HepG2 (cell line): ENCODE results near the gene SIRT1. TPM values are rescaled to one million over a fixed set of nuclear protein-coding genes. Genes with fewer than 3 reads are reported as not detected.

Source experiments
- BORCS8-MEF2B ChIP-seq: sonication (generic); formaldehyde crosslinking; IDR thresholded peaks from 2 replicates; pipeline ENCODE4 v1.8.0; 2022; ENCODE audit warnings: mild to moderate bottlenecking, missing genetic modification reagents
- EEA1 ChIP-seq: sonication (generic); formaldehyde crosslinking; IDR thresholded peaks from 2 replicates; pipeline ENCODE4 v1.5.1; 2020; ENCODE audit warnings: mild to moderate bottlenecking, missing genetic modification reagents, borderline replicate concordance
- GABPB1 ChIP-seq: IDR thresholded peaks from 2 replicates; pipeline ENCODE4 v1.6.1; 2016; ENCODE audit warnings: mild to moderate bottlenecking, missing genetic modification reagents, moderate library complexity, missing compliant biosample characterization
- HDAC2 ChIP-seq: sonication (generic); formaldehyde crosslinking; IDR thresholded peaks from 2 replicates; pipeline ENCODE4 v1.4.0; 2020; ENCODE audit warnings: missing genetic modification reagents
- PRPF4 ChIP-seq: fragments of 200-400 bp; formaldehyde crosslinking; IDR thresholded peaks from 2 replicates; pipeline ENCODE4 v1.6.1; 2016; ENCODE audit warnings: low read length, low read depth; ENCODE audit not compliant: poor library complexity, severe bottlenecking
- RFX3 ChIP-seq: IDR thresholded peaks from 2 replicates; pipeline ENCODE4 v1.6.1; 2016; ENCODE audit warnings: missing biosample characterization, missing genetic modification reagents
- RFXAP ChIP-seq: sonication (generic); formaldehyde crosslinking; IDR thresholded peaks from 2 replicates; pipeline ENCODE4 v1.4.0; 2020; ENCODE audit warnings: missing genetic modification reagents, borderline replicate concordance
- RORA ChIP-seq: sonication (generic); formaldehyde crosslinking; IDR thresholded peaks from 2 replicates; pipeline ENCODE4 v1.5.0; 2020; ENCODE audit warnings: mild to moderate bottlenecking, missing genetic modification reagents, moderate library complexity
- SIN3A ChIP-seq: IDR thresholded peaks from 2 replicates; pipeline ENCODE4 v1.6.1; 2011; ENCODE audit warnings: low read depth, mild to moderate bottlenecking, control low read depth, low read length, borderline replicate concordance
- SIN3B ChIP-seq: fragments of 150-350 bp; IDR thresholded peaks from 2 replicates; pipeline ENCODE4 v1.6.1; 2014; ENCODE audit warnings: low read length
- SP140L ChIP-seq: sonication (generic); formaldehyde crosslinking; IDR thresholded peaks from 2 replicates; pipeline ENCODE4 v1.4.0; 2020; ENCODE audit warnings: missing genetic modification reagents, borderline replicate concordance
- TBL1XR1 ChIP-seq: fragments of 150-350 bp; IDR thresholded peaks from 2 replicates; pipeline ENCODE4 v1.6.1; 2014; ENCODE audit warnings: borderline replicate concordance, low read length; ENCODE audit not compliant: partially characterized antibody
- TCF12 ChIP-seq, 2 experiments: fragments of 450-650 bp in 1 of 2; sonication (generic) in 1 of 2; formaldehyde crosslinking in 1 of 2; IDR thresholded peaks; 2 replicates each; pipeline versions ENCODE4 v1.6.1 to v1.8.0; 2017 to 2022; ENCODE audit warnings: antibody characterized with exemption in 1 of 2, mild to moderate bottlenecking in 1 of 2, missing genetic modification reagents in 1 of 2, moderate library complexity in 1 of 2
- ZNF235 ChIP-seq: sonication (generic); formaldehyde crosslinking; IDR thresholded peaks from 2 replicates; pipeline ENCODE4 v1.8.1; 2023; ENCODE audit warnings: mild to moderate bottlenecking, missing genetic modification reagents, borderline replicate concordance
- ZNF598 ChIP-seq: sonication (generic); formaldehyde crosslinking; IDR thresholded peaks from 2 replicates; pipeline ENCODE4 v1.5.1; 2020; ENCODE audit warnings: mild to moderate bottlenecking, missing genetic modification reagents, borderline replicate concordance
- ZNF792 ChIP-seq: IDR thresholded peaks from 2 replicates; pipeline ENCODE4 v1.6.1; 2016
- polyA plus RNA-seq, 8 experiments: library from polyadenylated mRNA; depleted of rRNA in 3 of 8; stranded (reverse) in 7 of 8; unstranded in 1 of 8; fragments of >200 nt; fragmentation: Illumina TruSeq in 4 of 8; extraction: Trizol in 4 of 8; gene quantifications; 2 replicates each; pipeline versions ENCODE4 v1.2.1 to v1.2.3, GENCODE V29; 2011 to 2016; ENCODE audit warnings: low read depth in 4 of 8, missing spikeins in 1 of 8, mixed read lengths in 1 of 8; ENCODE audit not compliant: insufficient read depth in 1 of 8
- total RNA-seq, 5 experiments: library from RNA; depleted of rRNA; stranded (reverse); fragments of >200 nt; fragmentation: Illumina TruSeq; extraction: Trizol; gene quantifications; 2 replicates each; pipeline ENCODE4 v1.2.3, GENCODE V29; 2016; ENCODE audit warnings: low read depth in 1 of 5
- TF ChIP-seq, protein P1 (sequence below): sonication (generic); formaldehyde crosslinking; IDR thresholded peaks from 2 replicates; pipeline ENCODE4 v1.4.0; 2020; ENCODE audit warnings: missing genetic modification reagents
- TF ChIP-seq, protein P2 (sequence below): sonication (generic); formaldehyde crosslinking; IDR thresholded peaks from 2 replicates; pipeline ENCODE4 v1.8.0; 2022; ENCODE audit warnings: missing genetic modification reagents, mild to moderate bottlenecking, moderate library complexity, borderline replicate concordance
- TF ChIP-seq, protein P3 (sequence below): sonication (generic); formaldehyde crosslinking; IDR thresholded peaks from 2 replicates; pipeline ENCODE4 v1.4.0; 2020; ENCODE audit warnings: missing genetic modification reagents
- TF ChIP-seq, protein P4 (sequence below): sonication (generic); formaldehyde crosslinking; IDR thresholded peaks from 2 replicates; pipeline ENCODE4 v1.5.1; 2020; ENCODE audit warnings: mild to moderate bottlenecking, missing genetic modification reagents, borderline replicate concordance

SIRT1 gene
- total and polyA plus RNA-seq, 2 of the 13 experiments (the other 11 are each of a cell fraction or from before 2014, with no cell fraction given) = 9.4 to 10.2 TPM

DNA sequence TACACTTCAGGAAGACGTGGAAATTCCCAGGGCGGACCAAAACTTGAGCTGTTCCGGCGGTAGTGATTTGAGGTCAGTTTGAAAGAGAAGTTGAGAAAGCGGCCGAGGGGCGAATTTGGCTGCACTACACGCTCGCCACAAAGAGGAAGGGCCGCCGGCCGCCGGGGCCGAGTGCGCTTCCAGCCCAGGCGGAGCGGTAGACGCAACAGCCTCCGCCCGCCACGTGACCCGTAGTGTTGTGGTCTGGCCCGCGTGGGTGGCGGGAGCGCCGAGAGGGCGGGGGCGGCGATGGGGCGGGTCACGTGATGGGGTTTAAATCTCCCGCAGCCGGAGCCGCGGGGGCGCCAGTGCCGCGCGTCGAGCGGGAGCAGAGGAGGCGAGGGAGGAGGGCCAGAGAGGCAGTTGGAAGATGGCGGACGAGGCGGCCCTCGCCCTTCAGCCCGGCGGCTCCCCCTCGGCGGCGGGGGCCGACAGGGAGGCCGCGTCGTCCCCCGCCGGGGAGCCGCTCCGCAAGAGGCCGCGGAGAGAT, at the start of gene SIRT1 (continued):
- TF ChIP-seq SP140L (CRISPR knock-in tag) = 0 out of 2 replicates have a peak, but pooled peaks have one; percentile 63
- TF ChIP-seq, protein P1, sequence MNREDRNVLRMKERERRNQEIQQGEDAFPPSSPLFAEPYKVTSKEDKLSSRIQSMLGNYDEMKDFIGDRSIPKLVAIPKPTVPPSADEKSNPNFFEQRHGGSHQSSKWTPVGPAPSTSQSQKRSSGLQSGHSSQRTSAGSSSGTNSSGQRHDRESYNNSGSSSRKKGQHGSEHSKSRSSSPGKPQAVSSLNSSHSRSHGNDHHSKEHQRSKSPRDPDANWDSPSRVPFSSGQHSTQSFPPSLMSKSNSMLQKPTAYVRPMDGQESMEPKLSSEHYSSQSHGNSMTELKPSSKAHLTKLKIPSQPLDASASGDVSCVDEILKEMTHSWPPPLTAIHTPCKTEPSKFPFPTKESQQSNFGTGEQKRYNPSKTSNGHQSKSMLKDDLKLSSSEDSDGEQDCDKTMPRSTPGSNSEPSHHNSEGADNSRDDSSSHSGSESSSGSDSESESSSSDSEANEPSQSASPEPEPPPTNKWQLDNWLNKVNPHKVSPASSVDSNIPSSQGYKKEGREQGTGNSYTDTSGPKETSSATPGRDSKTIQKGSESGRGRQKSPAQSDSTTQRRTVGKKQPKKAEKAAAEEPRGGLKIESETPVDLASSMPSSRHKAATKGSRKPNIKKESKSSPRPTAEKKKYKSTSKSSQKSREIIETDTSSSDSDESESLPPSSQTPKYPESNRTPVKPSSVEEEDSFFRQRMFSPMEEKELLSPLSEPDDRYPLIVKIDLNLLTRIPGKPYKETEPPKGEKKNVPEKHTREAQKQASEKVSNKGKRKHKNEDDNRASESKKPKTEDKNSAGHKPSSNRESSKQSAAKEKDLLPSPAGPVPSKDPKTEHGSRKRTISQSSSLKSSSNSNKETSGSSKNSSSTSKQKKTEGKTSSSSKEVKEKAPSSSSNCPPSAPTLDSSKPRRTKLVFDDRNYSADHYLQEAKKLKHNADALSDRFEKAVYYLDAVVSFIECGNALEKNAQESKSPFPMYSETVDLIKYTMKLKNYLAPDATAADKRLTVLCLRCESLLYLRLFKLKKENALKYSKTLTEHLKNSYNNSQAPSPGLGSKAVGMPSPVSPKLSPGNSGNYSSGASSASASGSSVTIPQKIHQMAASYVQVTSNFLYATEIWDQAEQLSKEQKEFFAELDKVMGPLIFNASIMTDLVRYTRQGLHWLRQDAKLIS = no peak
- no peak for TF ChIP-seq RORA (CRISPR knock-in tag)
- peak; percentile 85; the same call in 1 of the 2 replicates for TF ChIP-seq ZNF235
- peak; percentile 84 for TF ChIP-seq TBL1XR1
- TF ChIP-seq, protein P2, sequence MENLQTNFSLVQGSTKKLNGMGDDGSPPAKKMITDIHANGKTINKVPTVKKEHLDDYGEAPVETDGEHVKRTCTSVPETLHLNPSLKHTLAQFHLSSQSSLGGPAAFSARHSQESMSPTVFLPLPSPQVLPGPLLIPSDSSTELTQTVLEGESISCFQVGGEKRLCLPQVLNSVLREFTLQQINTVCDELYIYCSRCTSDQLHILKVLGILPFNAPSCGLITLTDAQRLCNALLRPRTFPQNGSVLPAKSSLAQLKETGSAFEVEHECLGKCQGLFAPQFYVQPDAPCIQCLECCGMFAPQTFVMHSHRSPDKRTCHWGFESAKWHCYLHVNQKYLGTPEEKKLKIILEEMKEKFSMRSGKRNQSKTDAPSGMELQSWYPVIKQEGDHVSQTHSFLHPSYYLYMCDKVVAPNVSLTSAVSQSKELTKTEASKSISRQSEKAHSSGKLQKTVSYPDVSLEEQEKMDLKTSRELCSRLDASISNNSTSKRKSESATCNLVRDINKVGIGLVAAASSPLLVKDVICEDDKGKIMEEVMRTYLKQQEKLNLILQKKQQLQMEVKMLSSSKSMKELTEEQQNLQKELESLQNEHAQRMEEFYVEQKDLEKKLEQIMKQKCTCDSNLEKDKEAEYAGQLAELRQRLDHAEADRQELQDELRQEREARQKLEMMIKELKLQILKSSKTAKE (CRISPR knock-in tag) = peak; percentile 91
- TF ChIP-seq ZNF792 (CRISPR knock-in tag) = peak; percentile 94
- TF ChIP-seq, protein P3, sequence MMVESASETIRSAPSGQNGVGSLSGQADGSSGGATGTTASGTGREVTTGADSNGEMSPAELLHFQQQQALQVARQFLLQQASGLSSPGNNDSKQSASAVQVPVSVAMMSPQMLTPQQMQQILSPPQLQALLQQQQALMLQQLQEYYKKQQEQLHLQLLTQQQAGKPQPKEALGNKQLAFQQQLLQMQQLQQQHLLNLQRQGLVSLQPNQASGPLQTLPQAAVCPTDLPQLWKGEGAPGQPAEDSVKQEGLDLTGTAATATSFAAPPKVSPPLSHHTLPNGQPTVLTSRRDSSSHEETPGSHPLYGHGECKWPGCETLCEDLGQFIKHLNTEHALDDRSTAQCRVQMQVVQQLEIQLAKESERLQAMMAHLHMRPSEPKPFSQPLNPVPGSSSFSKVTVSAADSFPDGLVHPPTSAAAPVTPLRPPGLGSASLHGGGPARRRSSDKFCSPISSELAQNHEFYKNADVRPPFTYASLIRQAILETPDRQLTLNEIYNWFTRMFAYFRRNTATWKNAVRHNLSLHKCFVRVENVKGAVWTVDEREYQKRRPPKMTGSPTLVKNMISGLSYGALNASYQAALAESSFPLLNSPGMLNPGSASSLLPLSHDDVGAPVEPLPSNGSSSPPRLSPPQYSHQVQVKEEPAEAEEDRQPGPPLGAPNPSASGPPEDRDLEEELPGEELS = peak; percentile 82
- no peak for TF ChIP-seq PRPF4
- TF ChIP-seq RFX3 (CRISPR knock-in tag) = no peak
- peak; percentile 97 for TF ChIP-seq BORCS8-MEF2B (CRISPR knock-in tag)
- TF ChIP-seq, protein P4, sequence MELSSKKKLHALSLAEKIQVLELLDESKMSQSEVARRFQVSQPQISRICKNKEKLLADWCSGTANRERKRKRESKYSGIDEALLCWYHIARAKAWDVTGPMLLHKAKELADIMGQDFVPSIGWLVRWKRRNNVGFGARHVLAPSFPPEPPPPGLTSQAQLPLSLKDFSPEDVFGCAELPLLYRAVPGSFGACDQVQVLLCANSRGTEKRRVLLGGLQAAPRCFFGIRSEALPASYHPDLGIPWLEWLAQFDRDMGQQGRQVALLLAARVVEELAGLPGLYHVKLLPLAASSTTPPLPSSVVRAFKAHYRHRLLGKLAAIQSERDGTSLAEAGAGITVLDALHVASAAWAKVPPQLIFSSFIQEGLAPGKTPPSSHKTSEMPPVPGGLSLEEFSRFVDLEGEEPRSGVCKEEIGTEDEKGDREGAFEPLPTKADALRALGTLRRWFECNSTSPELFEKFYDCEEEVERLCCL (CRISPR knock-in tag) = no peak; the same call in 1 of the 2 replicates
- peak; percentile 83; the same call in 1 of the 2 replicates for TF ChIP-seq RFXAP
- TF ChIP-seq TCF12 (IDR thresholded peaks at IDR 0.05) = no peak
- peak; percentile 79 for TF ChIP-seq TCF12 (CRISPR knock-in tag; IDR thresholded peaks at IDR 0.05)
- peak; percentile 55; the same call in 1 of the 2 replicates for TF ChIP-seq SIN3B
- TF ChIP-seq HDAC2 (CRISPR knock-in tag) = peak; percentile 79
- peak; percentile 79 for TF ChIP-seq GABPB1
- TF ChIP-seq SIN3A = peak; percentile 52; the same call in 1 of the 2 replicates
- TF ChIP-seq ZNF598 (CRISPR knock-in tag) = peak; percentile 88; the same call in 1 of the 2 replicates
- TF ChIP-seq EEA1 (CRISPR knock-in tag) = no peak
